Measurements from ENCODE around the gene DNAH6.

Gene DNAH6

DNA sequence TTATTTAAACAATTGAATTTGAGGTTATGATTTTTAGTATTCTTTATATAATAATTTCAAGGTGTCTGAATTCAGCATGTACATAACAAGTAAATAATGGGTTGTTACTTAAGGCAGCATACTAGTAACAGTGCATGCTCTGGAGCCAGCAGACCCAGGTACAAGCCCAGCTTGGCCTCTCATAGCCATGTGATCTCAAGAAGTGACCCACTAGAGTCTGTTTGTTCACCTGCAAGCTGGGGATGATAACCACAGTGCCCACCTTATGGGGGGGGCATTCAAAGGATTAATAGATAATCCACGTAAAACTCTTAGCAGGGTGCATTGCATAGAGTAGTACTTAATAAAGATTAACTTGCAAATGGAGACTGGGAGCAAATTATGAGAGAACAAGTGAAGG lies 201.0 kb downstream of the DNAH6 start:
- ATAC-seq, result no peak

DNA sequence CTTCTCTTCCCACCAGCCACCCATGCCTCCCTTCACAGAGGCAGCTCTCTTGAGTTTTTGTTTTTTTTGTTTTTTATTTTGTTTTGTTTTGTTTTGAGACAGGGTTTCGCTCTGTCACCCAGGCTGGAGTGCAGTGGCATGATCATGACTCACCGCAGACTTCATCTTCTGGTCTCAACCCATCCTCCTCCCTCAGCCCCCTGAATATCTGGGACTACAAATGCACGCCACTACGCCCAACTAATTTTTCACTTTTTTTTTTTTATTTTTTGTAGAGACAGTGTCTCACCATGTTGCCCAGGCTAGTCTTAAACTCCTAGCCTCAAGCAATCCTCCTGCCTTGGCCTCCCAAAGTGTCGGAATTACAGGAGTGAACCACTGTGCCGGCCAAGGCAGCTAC lies 203.1 kb downstream of the DNAH6 start:
- ATAC-seq, result no peak
- TF ChIP-seq CSDC2 (CRISPR knock-in tag; IDR thresholded peaks at IDR 0.05), result no peak
- no peak for TF ChIP-seq TCF4 (CRISPR knock-in tag; IDR thresholded peaks at IDR 0.05; ENCODE audit: borderline replicate concordance)
- TF ChIP-seq, protein P1, sequence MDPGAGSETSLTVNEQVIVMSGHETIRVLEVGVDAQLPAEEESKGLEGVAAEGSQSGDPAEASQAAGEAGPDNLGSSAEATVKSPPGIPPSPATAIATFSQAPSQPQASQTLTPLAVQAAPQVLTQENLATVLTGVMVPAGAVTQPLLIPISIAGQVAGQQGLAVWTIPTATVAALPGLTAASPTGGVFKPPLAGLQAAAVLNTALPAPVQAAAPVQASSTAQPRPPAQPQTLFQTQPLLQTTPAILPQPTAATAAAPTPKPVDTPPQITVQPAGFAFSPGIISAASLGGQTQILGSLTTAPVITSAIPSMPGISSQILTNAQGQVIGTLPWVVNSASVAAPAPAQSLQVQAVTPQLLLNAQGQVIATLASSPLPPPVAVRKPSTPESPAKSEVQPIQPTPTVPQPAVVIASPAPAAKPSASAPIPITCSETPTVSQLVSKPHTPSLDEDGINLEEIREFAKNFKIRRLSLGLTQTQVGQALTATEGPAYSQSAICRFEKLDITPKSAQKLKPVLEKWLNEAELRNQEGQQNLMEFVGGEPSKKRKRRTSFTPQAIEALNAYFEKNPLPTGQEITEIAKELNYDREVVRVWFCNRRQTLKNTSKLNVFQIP (CRISPR knock-in tag; IDR thresholded peaks at IDR 0.05; ENCODE audit: borderline replicate concordance, low read depth), result no peak
- no peak for TF ChIP-seq PPARA (CRISPR knock-in tag; IDR thresholded peaks at IDR 0.05; ENCODE audit: borderline replicate concordance)
- TF ChIP-seq ARNTL (CRISPR knock-in tag; IDR thresholded peaks at IDR 0.05; ENCODE audit: borderline replicate concordance, low read depth), result no peak
- TF ChIP-seq GLIS3 (CRISPR knock-in tag; IDR thresholded peaks at IDR 0.05), result no peak
- no peak for TF ChIP-seq ZNF8 (CRISPR knock-in tag; IDR thresholded peaks at IDR 0.05)
- TF ChIP-seq ZNF565 (CRISPR knock-in tag; conservative IDR thresholded peaks at IDR 0.05; ENCODE audit: low read depth), result no peak
- no peak for TF ChIP-seq ZNF70 (CRISPR knock-in tag; IDR thresholded peaks at IDR 0.05)
- TF ChIP-seq, protein P2, sequence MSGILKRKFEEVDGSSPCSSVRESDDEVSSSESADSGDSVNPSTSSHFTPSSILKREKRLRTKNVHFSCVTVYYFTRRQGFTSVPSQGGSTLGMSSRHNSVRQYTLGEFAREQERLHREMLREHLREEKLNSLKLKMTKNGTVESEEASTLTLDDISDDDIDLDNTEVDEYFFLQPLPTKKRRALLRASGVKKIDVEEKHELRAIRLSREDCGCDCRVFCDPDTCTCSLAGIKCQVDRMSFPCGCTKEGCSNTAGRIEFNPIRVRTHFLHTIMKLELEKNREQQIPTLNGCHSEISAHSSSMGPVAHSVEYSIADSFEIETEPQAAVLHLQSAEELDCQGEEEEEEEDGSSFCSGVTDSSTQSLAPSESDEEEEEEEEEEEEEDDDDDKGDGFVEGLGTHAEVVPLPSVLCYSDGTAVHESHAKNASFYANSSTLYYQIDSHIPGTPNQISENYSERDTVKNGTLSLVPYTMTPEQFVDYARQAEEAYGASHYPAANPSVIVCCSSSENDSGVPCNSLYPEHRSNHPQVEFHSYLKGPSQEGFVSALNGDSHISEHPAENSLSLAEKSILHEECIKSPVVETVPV (CRISPR knock-in tag; IDR thresholded peaks at IDR 0.05), result no peak
- TF ChIP-seq OSR1 (CRISPR knock-in tag; IDR thresholded peaks at IDR 0.05), result no peak
- TF ChIP-seq ZC3H10 (CRISPR knock-in tag; IDR thresholded peaks at IDR 0.05), result no peak
- TF ChIP-seq ESRRG (CRISPR knock-in tag; IDR thresholded peaks at IDR 0.05), result no peak

More for the DNA sequence above, 201.0 kb downstream of the DNAH6 start:
- TF ChIP-seq ZNF565 (CRISPR knock-in tag; conservative IDR thresholded peaks at IDR 0.05; ENCODE audit: low read depth), result no peak
- TF ChIP-seq ZFP30 (CRISPR knock-in tag; IDR thresholded peaks at IDR 0.05), result no peak
- TF ChIP-seq ESRRG (CRISPR knock-in tag; IDR thresholded peaks at IDR 0.05), result no peak
- no peak for TF ChIP-seq ZNF70 (CRISPR knock-in tag; IDR thresholded peaks at IDR 0.05)
- no peak for TF ChIP-seq ISL1 (CRISPR knock-in tag; IDR thresholded peaks at IDR 0.05)
- TF ChIP-seq TCF4 (CRISPR knock-in tag; IDR thresholded peaks at IDR 0.05; ENCODE audit: borderline replicate concordance), result no peak
- TF ChIP-seq, protein P1 (CRISPR knock-in tag; IDR thresholded peaks at IDR 0.05; ENCODE audit: borderline replicate concordance, low read depth), result no peak
- no peak for TF ChIP-seq ZC3H10 (CRISPR knock-in tag; IDR thresholded peaks at IDR 0.05)
- TF ChIP-seq, protein P3, sequence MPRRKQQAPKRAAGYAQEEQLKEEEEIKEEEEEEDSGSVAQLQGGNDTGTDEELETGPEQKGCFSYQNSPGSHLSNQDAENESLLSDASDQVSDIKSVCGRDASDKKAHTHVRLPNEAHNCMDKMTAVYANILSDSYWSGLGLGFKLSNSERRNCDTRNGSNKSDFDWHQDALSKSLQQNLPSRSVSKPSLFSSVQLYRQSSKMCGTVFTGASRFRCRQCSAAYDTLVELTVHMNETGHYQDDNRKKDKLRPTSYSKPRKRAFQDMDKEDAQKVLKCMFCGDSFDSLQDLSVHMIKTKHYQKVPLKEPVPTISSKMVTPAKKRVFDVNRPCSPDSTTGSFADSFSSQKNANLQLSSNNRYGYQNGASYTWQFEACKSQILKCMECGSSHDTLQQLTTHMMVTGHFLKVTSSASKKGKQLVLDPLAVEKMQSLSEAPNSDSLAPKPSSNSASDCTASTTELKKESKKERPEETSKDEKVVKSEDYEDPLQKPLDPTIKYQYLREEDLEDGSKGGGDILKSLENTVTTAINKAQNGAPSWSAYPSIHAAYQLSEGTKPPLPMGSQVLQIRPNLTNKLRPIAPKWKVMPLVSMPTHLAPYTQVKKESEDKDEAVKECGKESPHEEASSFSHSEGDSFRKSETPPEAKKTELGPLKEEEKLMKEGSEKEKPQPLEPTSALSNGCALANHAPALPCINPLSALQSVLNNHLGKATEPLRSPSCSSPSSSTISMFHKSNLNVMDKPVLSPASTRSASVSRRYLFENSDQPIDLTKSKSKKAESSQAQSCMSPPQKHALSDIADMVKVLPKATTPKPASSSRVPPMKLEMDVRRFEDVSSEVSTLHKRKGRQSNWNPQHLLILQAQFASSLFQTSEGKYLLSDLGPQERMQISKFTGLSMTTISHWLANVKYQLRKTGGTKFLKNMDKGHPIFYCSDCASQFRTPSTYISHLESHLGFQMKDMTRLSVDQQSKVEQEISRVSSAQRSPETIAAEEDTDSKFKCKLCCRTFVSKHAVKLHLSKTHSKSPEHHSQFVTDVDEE (CRISPR knock-in tag; IDR thresholded peaks at IDR 0.05), result no peak
- no peak for TF ChIP-seq ZNF8 (CRISPR knock-in tag; IDR thresholded peaks at IDR 0.05)
- no peak for TF ChIP-seq ZFP3 (CRISPR knock-in tag; IDR thresholded peaks at IDR 0.05)
- TF ChIP-seq GLIS3 (CRISPR knock-in tag; IDR thresholded peaks at IDR 0.05), result no peak

DNA sequence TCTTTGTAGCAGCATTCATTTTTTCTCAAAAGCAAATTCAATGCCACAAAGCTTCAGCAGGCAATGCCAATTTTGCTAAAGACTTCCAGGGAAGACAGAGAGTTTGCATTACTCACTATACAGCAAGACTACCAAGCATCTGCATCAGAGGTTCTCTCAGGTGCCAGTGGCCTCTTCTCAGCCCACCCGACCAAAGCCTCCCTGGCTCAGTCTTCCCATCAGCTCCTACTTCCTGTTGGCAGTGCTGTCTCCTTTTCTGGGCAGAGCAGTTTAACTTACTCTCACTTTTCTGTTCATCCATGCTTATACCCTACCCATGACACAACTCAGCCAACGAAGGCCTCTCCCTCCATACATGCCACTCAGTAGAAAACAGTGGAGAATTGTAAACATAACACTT lies 207.5 kb downstream of the DNAH6 start:
- no peak for TF ChIP-seq OSR1 (CRISPR knock-in tag; IDR thresholded peaks at IDR 0.05)
- TF ChIP-seq, protein P4, sequence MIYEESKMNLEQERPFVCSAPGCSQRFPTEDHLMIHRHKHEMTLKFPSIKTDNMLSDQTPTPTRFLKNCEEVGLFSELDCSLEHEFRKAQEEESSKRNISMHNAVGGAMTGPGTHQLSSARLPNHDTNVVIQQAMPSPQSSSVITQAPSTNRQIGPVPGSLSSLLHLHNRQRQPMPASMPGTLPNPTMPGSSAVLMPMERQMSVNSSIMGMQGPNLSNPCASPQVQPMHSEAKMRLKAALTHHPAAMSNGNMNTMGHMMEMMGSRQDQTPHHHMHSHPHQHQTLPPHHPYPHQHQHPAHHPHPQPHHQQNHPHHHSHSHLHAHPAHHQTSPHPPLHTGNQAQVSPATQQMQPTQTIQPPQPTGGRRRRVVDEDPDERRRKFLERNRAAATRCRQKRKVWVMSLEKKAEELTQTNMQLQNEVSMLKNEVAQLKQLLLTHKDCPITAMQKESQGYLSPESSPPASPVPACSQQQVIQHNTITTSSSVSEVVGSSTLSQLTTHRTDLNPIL (CRISPR knock-in tag; IDR thresholded peaks at IDR 0.05; ENCODE audit: low read depth), result no peak
- TF ChIP-seq, protein P2 (CRISPR knock-in tag; IDR thresholded peaks at IDR 0.05), result no peak
- TF ChIP-seq ZNF565 (CRISPR knock-in tag; conservative IDR thresholded peaks at IDR 0.05; ENCODE audit: low read depth), result no peak
- no peak for ATAC-seq

Data from SK-N-SH treated with all-trans-retinoic acid at 6 μM for 48 hours (cell line).